Medulla oblongata (tissue), 1 donor: Measurements from ENCODE around the gene STON1.
"Not testable (repeated sequence)": the region's sequence is repeated elsewhere in the genome, so short reads cannot be mapped to it uniquely, and the experiment has no call there.

ENCODE experiments used
- DNase-seq: peaks from one replicate; pipeline ENCODE4 v3.0.0-alpha.2; 2015; ENCODE audit errors: extremely low spot score

Gene STON1

GRCh38 chr2:48572816-48573215 lies 42.9 kb downstream of the STON1 start:
- no peak for DNase-seq

GRCh38 chr2:48574353-48575287 lies 44.7 kb downstream of the STON1 start:
- DNase-seq, result no peak

- DNase-seq, result no peak
Observed at GRCh38 chr2:48578313-48578712, 48.4 kb downstream of the STON1 start.

GRCh38 chr2:48583961-48584360 lies 54.0 kb downstream of the STON1 start:
- no peak for DNase-seq

GRCh38 chr2:48584551-48584950 lies 54.6 kb downstream of the STON1 start:
- DNase-seq, result no peak

GRCh38 chr2:48586433-48586832 lies 56.5 kb downstream of the STON1 start:
- no peak for DNase-seq

- DNase-seq, result no peak
Observed at GRCh38 chr2:48587560-48587959, 57.6 kb downstream of the STON1 start.

GRCh38 chr2:48587961-48588360 lies 58.0 kb downstream of the STON1 start:
- DNase-seq, result no peak

GRCh38 chr2:48588745-48589144 lies 58.8 kb downstream of the STON1 start:
- DNase-seq, result no peak

GRCh38 chr2:48589170-48589767 lies 59.3 kb downstream of the STON1 start:
- DNase-seq, result peak; percentile 80

- no peak for DNase-seq
Observed at GRCh38 chr2:48590017-48590416, 60.1 kb downstream of the STON1 start.

GRCh38 chr2:48592067-48592466 lies 62.1 kb downstream of the STON1 start:
- DNase-seq, result no peak

GRCh38 chr2:48596751-48597150 lies 66.8 kb downstream of the STON1 start:
- DNase-seq, result not testable (repeated sequence)

- DNase-seq, result no peak
Observed at GRCh38 chr2:48597492-48597891, 67.5 kb downstream of the STON1 start.

- peak; percentile 79 for DNase-seq
Observed at GRCh38 chr2:48600204-48600813, 70.4 kb downstream of the STON1 start.

- no peak for DNase-seq
Observed at GRCh38 chr2:48600917-48601316, 71.0 kb downstream of the STON1 start.

- DNase-seq, result peak; percentile 67
Observed at GRCh38 chr2:48601349-48601748, 71.4 kb downstream of the STON1 start.

GRCh38 chr2:48605482-48606175 lies 75.7 kb downstream of the STON1 start:
- DNase-seq, result no peak

- peak; percentile 55 for DNase-seq
Observed at GRCh38 chr2:48607307-48608014, 77.5 kb downstream of the STON1 start.

- DNase-seq, result no peak
Observed at GRCh38 chr2:48613211-48613610, 83.3 kb downstream of the STON1 start.

GRCh38 chr2:48614581-48614980 lies 84.6 kb downstream of the STON1 start:
- DNase-seq, result not testable (repeated sequence)
